NCI-H128 (cell line): ENCODE results near the gene MYCN.
"Not testable (repeated sequence)": the region's sequence is repeated elsewhere in the genome, so short reads cannot be mapped to it uniquely, and the experiment has no call there.

ENCODE experiments used
- DNase-seq: peaks from one replicate; lab custom pipeline; 2025; ENCODE audit not compliant: unreplicated experiment; lab: John Stamatoyannopoulos, UW

MYCN gene

DNA sequence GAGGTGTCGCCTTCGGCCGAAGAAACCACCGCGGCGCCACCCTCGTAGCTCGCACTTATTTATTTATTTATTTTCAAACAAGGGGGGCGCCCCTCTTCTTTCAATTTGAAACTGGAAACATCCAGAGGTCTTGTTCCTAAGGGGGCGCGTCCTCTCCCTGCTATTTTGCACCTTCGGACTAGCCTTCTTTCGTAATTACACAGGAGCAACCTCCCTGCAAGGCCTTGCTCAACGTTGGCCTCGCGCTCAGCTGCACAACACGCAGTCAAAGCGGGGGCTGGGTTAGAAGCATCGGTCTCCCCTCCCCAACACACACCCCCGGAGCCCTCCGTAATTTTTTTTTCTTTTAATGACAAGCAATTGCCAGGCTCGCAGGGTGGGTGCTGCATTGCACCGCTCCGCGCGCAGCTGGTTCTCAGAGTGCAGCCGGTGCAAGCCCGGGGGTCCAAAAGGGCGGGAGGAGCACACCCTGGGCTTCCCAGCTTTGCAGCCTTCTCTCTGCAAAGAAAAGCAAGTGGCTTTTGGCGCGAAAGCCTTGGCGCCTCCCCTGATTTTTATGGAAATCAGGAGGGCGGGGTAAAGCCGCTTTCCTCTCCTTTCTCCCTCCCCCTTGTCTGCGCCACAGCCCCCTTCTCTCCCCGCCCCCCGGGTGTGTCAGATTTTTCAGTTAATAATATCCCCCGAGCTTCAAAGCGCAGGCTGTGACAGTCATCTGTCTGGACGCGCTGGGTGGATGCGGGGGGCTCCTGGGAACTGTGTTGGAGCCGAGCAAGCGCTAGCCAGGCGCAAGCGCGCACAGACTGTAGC lies at the start of gene MYCN:
TSS of gene MYCN (plus strand) at position 697 of the 807 bp plus-strand sequence. CDS start 1,515 bp downstream, outside the sequence.
- DNase-seq, result peak; percentile 82

DNA sequence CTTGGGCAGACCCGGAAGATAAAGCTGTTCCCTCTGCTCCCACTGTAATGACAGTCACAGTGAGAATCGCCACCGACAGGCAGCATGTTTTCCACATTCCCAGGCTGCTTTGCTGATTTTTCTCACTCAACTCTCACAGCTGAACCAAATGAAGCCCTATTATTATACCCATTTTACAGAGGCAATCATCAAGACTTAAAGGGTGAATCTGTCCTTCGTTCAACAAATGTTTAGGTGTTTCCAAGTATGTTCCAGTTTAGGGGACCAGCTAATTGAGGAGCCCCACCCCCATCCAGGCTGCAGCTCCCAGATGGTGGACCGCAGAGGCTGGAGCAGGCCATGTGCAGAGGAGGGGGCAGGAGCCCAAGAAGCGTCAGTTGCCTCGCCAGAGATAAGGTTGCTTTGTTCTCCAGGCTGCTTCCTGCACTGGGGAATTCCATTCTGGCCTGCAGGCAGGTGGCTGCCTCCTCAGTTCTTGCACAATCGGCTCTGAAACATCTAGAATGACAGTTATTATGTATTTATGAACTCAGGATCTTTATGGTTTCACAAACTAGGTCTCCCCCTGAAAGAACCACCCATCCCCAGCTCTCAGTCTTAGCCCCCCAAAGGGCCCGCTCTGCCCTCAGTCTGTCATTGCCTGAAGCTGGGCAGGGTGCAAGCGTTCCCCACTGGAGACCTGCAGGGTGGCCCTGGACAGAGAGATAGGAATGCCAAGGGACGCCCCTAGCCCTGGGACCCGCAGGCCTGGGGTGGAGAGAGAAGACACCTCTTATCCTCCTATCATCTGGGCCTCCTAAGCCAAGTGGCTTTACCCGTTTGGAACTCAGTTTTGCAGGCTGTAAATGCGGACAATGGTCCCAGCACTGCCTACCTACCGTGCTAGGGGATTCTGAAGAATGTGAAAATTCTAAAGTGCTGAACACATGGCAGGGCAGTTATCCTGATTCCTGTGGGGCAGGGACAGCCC lies 49.1 kb upstream of the MYCN start:
- no peak for DNase-seq

DNA sequence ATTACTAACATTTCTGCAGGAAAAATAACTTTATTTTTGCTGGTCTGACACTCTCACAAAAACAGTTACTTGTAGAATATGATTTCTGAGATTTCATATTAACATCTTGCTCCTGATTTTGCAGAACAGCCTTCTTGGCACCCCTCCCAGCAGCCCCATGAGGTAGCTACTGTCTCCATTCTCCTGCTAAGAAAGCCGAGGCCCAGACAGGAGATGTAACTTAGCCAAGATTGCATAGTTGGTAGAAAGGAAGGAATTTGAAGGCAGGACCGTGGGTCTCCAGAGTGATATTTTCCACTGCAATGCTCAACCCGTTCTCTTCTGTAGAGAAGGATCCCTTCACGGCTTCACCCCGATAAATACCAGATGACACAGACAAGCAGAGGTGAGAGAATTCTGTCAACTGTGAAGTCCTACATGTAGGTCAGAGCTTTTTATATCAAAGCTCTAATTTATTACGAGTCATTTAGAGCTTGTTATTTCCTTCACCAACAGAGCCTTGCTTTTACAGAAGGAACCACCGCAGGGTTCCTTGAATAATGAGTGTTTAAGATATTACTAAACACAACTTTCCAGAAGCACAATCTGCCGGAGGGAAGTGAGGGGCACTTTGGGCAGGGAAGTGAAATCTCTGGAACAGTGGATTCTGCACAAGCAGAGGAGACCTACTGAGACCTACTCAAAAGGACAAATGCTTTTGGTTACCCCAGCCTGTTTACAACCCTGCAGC lies 48.0 kb upstream of the MYCN start:
- DNase-seq, result no peak

DNA sequence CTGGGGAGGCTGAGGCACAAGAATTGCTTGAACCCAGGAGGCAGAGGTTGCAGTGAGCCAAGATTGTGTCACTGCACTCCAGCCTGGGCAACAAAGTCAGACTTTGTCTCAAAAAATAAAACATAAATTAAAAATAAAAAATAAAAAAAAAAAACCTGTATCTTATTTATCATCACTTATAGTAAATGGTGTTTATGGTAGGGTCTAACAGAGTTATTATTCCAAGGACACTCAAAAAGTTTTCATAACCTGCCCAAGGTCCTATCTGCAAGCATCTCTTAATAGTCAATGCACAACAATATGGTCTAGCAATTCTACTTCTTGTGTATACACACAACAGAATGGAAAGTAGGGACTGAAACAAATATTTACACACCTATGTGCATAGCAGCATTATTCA lies 47.3 kb upstream of the MYCN start:
- DNase-seq, result no peak

DNA sequence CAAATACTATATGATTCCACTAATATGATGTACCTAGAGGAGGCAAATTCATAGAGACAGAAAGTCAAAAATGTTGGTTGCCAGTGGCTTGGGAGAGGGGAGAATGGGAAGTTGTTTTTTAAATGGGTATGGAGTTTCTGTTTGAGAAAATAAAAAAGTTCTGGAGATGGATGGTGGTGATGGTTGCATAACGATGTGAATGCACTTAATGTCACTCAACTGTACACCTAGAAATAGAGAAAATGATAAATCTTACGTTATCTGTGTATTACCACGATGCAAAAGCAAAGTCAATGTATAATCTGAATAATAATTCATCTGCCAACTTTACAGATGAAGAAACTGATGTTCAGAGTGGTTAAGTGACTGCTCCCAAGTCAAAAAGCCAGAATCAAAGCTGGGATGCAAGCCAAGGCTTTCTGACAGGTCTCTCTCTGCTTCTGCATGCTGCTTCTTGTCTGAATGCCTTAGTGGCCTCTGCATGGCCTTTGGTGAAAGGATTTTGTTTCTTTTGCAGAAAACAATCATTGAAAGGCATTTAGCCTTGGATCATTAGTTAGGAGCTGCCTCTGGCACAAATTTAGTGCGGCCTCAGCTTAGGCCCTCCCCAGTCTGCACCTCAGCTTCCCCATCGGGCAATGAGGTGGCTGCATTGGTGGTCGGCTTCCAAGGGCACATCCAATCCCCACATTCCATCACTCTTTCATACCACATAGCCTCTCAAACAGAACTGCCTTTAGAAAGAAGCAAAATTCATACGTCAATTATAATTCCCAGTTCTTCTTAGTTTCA lies 46.5 kb upstream of the MYCN start:
- no peak for DNase-seq

DNA sequence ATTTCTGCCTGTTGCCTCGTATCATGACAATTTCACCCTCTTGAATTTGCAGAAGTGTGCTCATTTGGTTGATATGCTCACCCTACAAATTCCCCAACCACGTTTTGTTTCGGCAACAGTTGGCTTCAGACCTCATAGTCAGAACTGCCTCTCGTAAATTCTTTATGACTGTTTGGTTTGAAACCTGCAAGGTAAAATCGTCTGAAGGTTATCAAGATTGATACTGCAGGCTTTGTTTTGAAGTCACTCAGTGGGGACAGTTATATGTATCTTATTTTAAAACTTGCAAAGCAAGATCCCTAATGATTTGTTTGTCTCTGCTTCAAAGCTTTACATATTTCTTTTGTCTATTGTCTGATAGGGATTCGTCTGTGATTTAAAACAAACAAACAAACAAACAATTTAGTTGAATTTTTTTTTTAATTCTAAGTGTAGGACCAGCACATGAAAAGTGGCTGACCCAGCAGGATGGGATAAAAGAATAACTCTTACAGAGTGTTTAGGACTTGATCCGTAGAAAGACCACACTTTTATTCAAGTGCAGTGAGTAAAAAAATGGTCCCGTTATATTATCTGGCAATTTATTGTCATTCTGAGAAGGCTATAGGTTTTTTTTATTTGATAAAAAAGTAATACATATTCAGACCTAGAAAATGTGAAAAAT lies 45.7 kb upstream of the MYCN start:
- DNase-seq, result no peak

DNA sequence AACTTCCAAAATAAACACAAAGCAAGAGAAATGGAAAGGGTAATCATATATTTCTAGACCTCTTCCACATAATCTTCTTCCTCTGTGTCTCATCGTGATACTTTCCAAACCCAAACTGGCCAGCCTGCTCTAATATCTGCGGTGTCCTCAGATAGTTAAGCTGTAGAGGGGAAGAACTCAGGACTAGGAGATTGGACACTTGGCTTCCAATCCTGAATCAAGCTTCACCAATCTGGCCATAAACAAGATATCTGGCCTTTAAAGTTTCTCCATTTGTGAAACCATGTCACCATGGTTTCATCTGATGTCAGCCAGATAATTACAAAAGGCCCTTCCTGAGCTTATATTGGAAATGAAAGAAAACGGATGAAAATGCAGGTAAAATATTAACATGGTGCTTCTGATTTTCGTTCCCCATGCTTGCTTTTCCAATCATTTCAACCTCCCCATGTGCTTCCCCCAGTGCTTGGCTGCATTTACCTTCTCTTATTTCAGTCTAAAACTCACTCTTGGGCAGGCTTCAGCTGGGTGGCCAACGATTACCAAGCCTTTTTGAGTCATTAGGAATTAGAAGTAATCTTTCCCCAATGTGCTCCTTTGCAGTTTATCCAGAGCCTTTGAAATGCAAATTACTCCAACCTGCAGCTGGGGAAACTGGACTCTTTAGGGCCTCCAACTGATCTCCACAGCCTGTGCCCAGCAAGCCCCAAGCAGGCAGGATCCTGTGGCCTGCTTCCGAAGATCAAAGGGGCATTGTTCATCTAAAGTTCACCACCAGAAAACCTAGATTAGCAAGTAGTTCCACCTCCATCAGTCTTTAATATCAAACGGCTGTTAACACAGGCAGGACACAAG lies 44.5 kb upstream of the MYCN start:
- DNase-seq, result no peak

DNA sequence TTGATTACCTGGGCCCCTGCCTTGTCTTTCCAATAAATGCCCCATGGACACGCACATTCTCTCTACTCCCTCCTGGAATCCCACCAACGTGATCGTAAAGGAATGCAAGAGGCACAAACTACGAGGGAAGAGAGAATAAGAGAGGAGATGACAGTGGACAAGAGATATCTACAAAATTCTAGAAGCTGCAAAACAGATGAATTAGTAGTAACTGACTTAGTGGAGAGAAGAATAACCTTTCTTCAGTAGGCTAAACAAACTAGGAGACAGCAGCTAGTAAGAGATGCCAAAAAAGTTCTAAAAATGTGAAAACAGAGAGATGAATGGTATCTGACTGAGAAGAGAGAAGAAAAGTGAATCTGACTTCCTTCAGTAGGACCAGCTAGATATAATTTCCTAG lies 43.5 kb upstream of the MYCN start:
- no peak for DNase-seq

DNA sequence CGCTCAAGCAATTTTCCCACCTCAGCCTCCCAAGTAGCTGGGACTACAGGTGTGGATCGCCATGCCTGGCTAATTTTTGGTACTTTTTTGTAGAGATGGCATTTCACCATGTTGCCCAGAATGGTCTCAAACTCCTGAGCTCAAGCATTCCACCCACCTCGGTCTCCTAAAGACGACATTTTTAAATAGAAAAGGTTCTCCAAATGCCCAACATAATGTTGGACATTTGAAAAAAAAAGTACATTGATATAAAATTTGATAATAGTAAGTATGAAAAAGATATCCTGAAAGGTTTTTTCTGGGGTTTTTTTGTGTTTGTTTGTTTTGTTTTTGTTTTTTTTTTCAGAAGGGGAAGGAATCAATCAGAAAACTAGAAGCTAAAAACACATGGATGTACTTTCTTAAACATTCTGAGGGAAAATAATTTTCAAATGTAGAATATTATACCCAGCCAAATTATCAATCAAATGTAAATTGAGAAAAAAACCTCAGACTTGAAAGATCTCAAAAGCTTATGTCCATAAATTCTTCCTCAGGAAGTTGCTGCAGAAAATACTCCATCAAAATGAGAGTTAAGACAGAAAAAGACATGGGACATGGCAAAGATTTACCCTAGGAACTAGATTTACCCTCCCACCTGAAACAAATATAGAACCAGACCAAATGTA lies 42.8 kb upstream of the MYCN start:
- DNase-seq, result no peak

DNA sequence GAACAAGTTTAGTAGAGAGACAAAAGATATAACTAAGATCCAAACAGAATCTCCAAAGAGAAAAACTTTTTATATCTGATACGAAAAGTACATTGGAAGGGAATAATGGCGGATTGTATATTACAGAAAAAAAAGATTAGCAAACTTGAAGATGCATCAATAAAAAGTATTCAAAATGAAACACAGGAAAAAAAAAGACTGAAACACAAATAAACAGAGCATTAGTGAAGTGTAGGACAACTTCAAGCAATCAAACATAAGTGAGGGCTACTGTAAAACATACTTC lies 41.1 kb upstream of the MYCN start:
- no peak for DNase-seq

DNA sequence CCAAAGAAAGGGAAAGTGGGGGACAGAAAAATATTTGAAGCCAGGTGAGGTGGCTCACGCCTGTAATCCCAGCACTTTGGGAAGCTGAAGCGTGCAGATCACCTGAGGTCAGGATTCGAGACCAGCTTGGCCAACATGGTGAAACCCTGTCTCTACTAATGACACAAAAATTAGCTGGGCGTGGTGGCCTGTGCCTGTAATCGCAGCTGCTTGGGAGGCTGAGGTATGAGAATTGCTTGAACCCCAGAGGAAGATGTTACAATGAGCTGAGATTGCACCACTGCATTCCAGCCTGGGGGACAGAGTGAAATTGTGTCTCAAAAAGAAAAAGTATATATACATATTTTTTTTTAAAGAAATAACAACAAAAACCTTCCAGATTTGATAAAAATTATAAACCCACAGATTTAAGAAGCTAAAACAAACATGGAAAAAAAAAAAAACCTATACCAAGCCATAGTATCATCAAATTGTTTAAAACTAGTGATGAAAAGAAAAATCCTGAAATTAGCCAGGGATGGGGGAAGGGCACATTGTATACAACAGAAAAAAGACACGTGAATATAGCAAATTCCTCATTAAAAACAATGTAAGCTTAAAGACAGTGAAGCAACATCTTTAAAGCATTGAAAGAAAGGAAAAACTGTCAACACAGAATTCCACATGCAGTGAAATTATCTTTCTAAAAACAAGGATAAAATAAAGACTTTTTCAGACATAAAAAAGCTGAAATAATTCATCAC lies 40.4 kb upstream of the MYCN start:
- no peak for DNase-seq

DNA sequence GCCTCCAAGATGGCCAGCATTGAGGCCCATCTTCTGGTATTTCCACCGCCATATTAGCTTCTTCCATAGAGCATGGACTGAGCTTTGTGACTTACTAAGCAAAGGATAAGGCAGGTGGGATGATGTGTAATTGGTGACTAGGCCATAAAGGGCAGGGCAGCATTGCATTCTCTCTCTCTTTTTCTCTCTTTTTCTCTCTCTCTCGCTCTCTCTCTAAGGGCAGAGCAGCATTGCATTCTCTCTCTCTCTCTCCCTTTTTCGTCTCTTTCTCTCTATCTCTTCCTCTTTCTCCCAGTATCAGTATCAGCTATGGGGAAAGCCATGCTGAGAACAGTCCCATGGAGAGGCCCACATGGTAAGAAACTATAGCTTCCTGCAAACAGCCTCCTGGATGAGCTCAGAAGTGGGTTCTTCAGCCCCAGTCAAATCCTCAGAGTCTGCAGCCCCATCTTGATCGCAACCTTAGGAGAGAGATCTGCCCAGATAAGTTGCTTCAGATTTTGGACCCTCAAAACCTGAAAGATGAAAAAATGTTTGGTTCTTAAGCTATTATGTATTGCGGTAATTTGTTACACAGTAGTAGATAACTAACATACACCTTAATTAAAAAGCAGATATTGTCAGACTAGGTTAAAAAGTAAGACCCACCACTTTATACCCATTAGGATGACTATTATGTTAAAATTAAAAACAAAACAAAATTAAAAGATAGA lies 39.1 kb upstream of the MYCN start:
- no peak for DNase-seq

DNA sequence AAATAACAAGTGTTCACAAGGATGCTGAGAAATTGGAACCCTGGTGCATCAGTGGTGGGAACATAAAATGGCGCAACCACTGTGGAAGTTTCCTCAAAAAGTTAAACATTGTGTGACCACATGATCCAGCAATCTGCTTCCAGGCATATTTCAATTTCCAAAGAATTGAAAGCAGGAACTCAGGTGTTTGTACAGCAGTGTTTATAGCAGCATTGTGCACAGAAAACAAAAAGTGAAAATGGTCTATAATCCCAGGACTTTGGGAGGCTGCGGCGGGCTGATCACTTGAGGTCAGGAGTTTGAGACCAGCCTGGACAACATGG lies 38.6 kb upstream of the MYCN start:
- DNase-seq, result no peak

DNA sequence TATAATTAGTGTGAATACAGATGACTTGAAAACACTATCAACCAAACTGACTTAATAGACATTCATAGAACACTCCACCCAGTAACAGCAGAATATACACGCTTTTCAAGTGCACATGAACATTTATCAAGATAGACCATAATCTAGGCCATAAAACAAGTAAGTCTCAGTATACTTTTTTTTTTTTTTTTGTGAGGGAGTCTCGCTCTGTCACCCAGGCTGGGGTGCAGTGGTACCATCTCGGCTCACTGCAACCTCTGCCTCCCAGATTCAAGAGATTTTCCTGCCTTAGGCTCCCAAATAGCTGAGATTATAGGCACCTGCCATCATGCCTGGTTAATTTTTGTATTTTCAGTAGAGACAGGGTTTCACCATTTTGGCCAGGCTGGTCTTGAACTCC lies 36.4 kb upstream of the MYCN start:
- DNase-seq, result not testable (repeated sequence)

DNA sequence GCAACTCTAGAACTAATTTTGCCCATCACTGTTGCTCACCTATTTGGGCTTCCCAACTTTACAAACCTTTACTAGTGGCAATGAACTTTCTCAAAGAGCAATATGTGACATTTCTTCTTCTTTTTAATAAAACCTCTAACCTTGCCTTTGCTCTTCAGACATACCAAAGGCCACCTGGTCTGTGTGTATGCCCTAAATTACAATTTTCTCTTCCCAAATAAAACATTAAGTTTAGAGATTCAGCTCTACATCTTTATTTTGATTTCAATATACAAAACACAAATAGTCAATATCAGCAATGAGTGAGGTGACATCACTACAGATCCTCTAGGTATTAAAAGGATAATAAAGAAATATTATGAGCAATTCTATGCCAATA lies 35.1 kb upstream of the MYCN start:
- no peak for DNase-seq

DNA sequence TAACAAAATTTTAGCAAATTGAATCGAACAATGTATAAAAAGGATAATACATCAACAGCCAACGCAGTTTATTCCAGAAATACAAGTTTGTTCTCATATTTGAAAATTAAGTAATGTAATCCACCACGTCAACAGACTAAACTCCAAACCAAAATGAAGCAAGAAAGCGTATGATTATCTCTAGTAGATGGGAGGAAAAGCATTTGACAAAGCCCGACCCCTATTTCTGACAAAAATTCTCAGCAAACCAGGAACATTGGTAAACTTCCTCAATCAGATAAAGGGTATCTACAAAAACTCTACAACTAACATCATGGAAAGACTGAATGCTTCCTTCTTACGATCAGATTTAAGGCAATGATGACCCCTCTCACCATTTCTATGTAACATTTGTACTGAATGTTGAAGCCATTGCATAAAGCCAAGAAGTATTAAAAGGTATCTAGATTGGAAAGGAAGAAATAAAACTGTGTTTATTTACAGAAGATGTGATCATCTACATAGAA lies 34.3 kb upstream of the MYCN start:
- no peak for DNase-seq

DNA sequence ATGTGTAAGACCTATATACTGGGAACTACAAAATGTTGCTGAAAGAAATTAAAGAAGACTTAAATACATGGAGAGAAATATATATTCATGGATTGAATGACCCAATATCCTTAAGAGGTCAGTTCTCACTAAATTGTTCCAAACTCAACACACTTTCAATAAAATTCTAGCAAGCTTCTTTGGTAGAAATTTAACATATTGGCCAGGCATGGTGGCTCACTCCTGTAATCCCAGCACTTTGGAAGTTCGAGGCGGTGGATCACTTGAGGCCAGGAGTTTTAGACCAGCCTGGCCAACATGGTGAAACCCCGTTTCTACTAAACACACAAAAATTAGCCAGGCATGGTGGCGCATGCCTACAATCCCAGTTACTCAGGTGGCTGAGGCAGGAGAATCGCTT lies 33.6 kb upstream of the MYCN start:
- no peak for DNase-seq
